ENCODE data around the gene RTL1.

RTL1 gene

GRCh38 chr14:100845341-100845740, 58.2 kb downstream of the RTL1 start:
- DNase-seq, result no peak

GRCh38 chr14:100844846-100845245, 58.7 kb downstream of the RTL1 start:
- DNase-seq, result no peak

GRCh38 chr14:100844421-100844820, 59.1 kb downstream of the RTL1 start:
- no peak for DNase-seq

- no peak for DNase-seq
Measured at GRCh38 chr14:100844082-100844408, 59.5 kb downstream of the RTL1 start.

- DNase-seq, result no peak
Measured at GRCh38 chr14:100842799-100843198, 60.7 kb downstream of the RTL1 start.

- no peak for DNase-seq
Measured at GRCh38 chr14:100841761-100842403, 61.6 kb downstream of the RTL1 start.

GRCh38 chr14:100841066-100841760, 62.3 kb downstream of the RTL1 start:
- no peak for DNase-seq

GRCh38 chr14:100840286-100841065, 63.0 kb downstream of the RTL1 start:
- DNase-seq, result no peak

GRCh38 chr14:100839681-100840111, 63.8 kb downstream of the RTL1 start:
- no peak for DNase-seq

GRCh38 chr14:100839315-100839585, 64.3 kb downstream of the RTL1 start:
- no peak for DNase-seq

GRCh38 chr14:100838493-100839314, 64.8 kb downstream of the RTL1 start:
- no peak for DNase-seq

- no peak for DNase-seq
Measured at GRCh38 chr14:100837805-100838350, 65.6 kb downstream of the RTL1 start.

- DNase-seq, result no peak
Measured at GRCh38 chr14:100836941-100837804, 66.3 kb downstream of the RTL1 start.

GRCh38 chr14:100836311-100836805, 67.2 kb downstream of the RTL1 start:
- no peak for DNase-seq

GRCh38 chr14:100835548-100836310, 67.8 kb downstream of the RTL1 start:
- no peak for DNase-seq

GRCh38 chr14:100834794-100835547, 68.6 kb downstream of the RTL1 start:
- DNase-seq, result no peak

GRCh38 chr14:100834082-100834793, 69.3 kb downstream of the RTL1 start:
- DNase-seq, result no peak

- no peak for DNase-seq
Measured at GRCh38 chr14:100832311-100832960, 71.1 kb downstream of the RTL1 start.

- DNase-seq, result no peak
Measured at GRCh38 chr14:100830681-100831080, 72.8 kb downstream of the RTL1 start.

All from effector CD8-positive, alpha-beta T cell (primary cell).